B cell (primary cell): Measurements from ENCODE around the gene EPHB1.

Source experiments
- CTCF ChIP-seq: fragments of 200-600 bp; IDR thresholded peaks from one replicate; pipeline ENCODE4 v1.8.0; 2022; ENCODE audit warnings: antibody characterized with exemption, mild to moderate bottlenecking
- EZH2 ChIP-seq: IDR thresholded peaks from 2 replicates; pipeline ENCODE4 v1.6.1; 2012; ENCODE audit warnings: borderline replicate concordance, low read depth, mild to moderate bottlenecking, moderate library complexity, low read length; ENCODE audit not compliant: insufficient read depth, poor library complexity, severe bottlenecking

- TF ChIP-seq CTCF: no peak
- TF ChIP-seq EZH2: no peak
These were observed 330.2 kb downstream of the EPHB1 start for GRCh38 chr3:135125171-135125801.
